Fibroblast of lung (primary cell): ENCODE data around the gene KSR2. TPM values are rescaled to one million over a fixed set of nuclear protein-coding genes. Genes with fewer than 3 reads are reported as not detected.

Experiments
- DNase-seq, 2 donors: peaks; one replicate each; pipeline versions ENCODE4 v3.0.0 to v3.0.0-alpha.2; 2010; ENCODE audit warnings: low read depth in 2 of 2
- H2AFZ ChIP-seq: 2 replicates; pipeline ENCODE4 v1.5.1; 2012; ENCODE audit warnings: low read length, control low read depth, inconsistent platforms
- H3K27ac ChIP-seq: 2 replicates; pipeline ENCODE4 v1.5.1; 2011; ENCODE audit warnings: low read length, control low read depth; ENCODE audit not compliant: insufficient read depth
- H3K27me3 ChIP-seq: 2 replicates; pipeline ENCODE4 v1.5.1; 2011; ENCODE audit warnings: mild to moderate bottlenecking, low read length; ENCODE audit not compliant: control insufficient read depth, insufficient read depth
- H3K36me3 ChIP-seq: 2 replicates; pipeline ENCODE4 v1.5.1; 2011; ENCODE audit warnings: low read length; ENCODE audit not compliant: control insufficient read depth, insufficient read depth
- H3K4me1 ChIP-seq: 2 replicates; pipeline ENCODE4 v1.5.1; 2011; ENCODE audit warnings: low read length; ENCODE audit not compliant: control insufficient read depth, insufficient read depth; ENCODE audit errors: extremely low read depth
- H3K4me2 ChIP-seq: 2 replicates; pipeline ENCODE4 v1.5.1; 2011; ENCODE audit warnings: low read length, control low read depth; ENCODE audit not compliant: insufficient read depth; ENCODE audit errors: extremely low read depth
- H3K4me3 ChIP-seq, 4 experiments: fragments of 200-600 bp in 1 of 4; sonication (generic) in 1 of 4; replicated peaks in 1 of 4; 2 replicates each; pipeline ENCODE4 v1.5.1; 2011 to 2016; ENCODE audit warnings: low read length in 4 of 4, low read depth in 3 of 4, mild to moderate bottlenecking in 3 of 4, control low read depth in 2 of 4, inconsistent platforms in 1 of 4, mixed read lengths in 1 of 4; ENCODE audit not compliant: insufficient read depth in 1 of 4; ENCODE audit errors: control extremely low read depth in 1 of 4
- H3K79me2 ChIP-seq: 2 replicates; pipeline ENCODE4 v1.5.1; 2012; ENCODE audit warnings: mild to moderate bottlenecking, low read length, inconsistent platforms; ENCODE audit not compliant: control insufficient read depth, insufficient read depth
- H3K9ac ChIP-seq: 2 replicates; pipeline ENCODE4 v1.5.1; 2011; ENCODE audit warnings: mild to moderate bottlenecking, low read length, control low read depth; ENCODE audit not compliant: insufficient read depth
- H3K9me3 ChIP-seq: 2 replicates; pipeline ENCODE4 v1.5.1; 2012; ENCODE audit warnings: low read depth, low read length; ENCODE audit not compliant: control insufficient read depth, insufficient read depth
- H4K20me1 ChIP-seq: 2 replicates; pipeline ENCODE4 v1.5.1; 2011; ENCODE audit warnings: low read length; ENCODE audit not compliant: control insufficient read depth, insufficient read depth; ENCODE audit errors: extremely low read depth
- EZH2 ChIP-seq: IDR thresholded peaks from 2 replicates; pipeline ENCODE4 v1.5.1; 2012; ENCODE audit warnings: low read length, control low read depth, mild to moderate bottlenecking; ENCODE audit errors: missing control alignments
- polyA plus RNA-seq, 2 donors: library from polyadenylated mRNA; depleted of rRNA in 1 of 2; stranded (reverse) in 1 of 2; unstranded in 1 of 2; fragments of >200 nt; gene quantifications; 2 replicates each; pipeline ENCODE4 v1.2.1, GENCODE V29; 2011 to 2012; ENCODE audit warnings: missing spikeins in 1 of 2
- total RNA-seq: library from RNA; depleted of rRNA; stranded (reverse); fragments of >200 nt; gene quantifications from 2 replicates; pipeline ENCODE4 v1.2.1, GENCODE V29; 2014
- TF ChIP-seq, protein P1 (sequence below), 2 donors: IDR thresholded peaks in 1 of 2; conservative IDR thresholded peaks in 1 of 2; 1 replicate in 1 of 2; 2 replicates in 1 of 2; pipeline ENCODE4 v1.5.1; 2011 to 2012; ENCODE audit warnings: low read length in 2 of 2, control low read depth in 1 of 2, inconsistent platforms in 1 of 2, low read depth in 1 of 2, mild to moderate bottlenecking in 1 of 2

KSR2 gene
- total and polyA plus RNA-seq, 2 donors (not counting 1 experiment from before 2014, with no cell fraction given), result not detected

GRCh38 chr12:117453961-117454360 is 514.8 kb downstream of the KSR2 start:
- DNase-seq, result no peak
- TF ChIP-seq, protein P1, sequence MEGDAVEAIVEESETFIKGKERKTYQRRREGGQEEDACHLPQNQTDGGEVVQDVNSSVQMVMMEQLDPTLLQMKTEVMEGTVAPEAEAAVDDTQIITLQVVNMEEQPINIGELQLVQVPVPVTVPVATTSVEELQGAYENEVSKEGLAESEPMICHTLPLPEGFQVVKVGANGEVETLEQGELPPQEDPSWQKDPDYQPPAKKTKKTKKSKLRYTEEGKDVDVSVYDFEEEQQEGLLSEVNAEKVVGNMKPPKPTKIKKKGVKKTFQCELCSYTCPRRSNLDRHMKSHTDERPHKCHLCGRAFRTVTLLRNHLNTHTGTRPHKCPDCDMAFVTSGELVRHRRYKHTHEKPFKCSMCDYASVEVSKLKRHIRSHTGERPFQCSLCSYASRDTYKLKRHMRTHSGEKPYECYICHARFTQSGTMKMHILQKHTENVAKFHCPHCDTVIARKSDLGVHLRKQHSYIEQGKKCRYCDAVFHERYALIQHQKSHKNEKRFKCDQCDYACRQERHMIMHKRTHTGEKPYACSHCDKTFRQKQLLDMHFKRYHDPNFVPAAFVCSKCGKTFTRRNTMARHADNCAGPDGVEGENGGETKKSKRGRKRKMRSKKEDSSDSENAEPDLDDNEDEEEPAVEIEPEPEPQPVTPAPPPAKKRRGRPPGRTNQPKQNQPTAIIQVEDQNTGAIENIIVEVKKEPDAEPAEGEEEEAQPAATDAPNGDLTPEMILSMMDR (conservative IDR thresholded peaks at IDR 0.05 in 1 of 2, IDR thresholded peaks at IDR 0.05 in 1 of 2; ENCODE audit: low read depth in 1 of 2, low read length in 2 of 2), result no peak
- no peak for TF ChIP-seq EZH2
- Histone ChIP-seq H3K4me2 (no peak overlapping the region), H2AFZ (no peak overlapping the region), H3K4me3 (no peak overlapping the region), H3K9ac (no peak overlapping the region), H4K20me1 (no peaks in the 10 kb centered on the region), H3K79me2 (no peaks in the 10 kb centered on the region), H3K36me3 (no peaks in the 10 kb centered on the region), H3K27ac (no peak overlapping the region), H3K27me3 (no peaks in the 10 kb centered on the region), H3K4me1 (no peaks in the 10 kb centered on the region), H3K9me3 (no peaks in the 10 kb centered on the region)

GRCh38 chr12:117452112-117452511 is 516.7 kb downstream of the KSR2 start:
- Histone ChIP-seq H3K27me3 (no peaks in the 10 kb centered on the region), H3K9me3 (no peaks in the 10 kb centered on the region)
- TF ChIP-seq, protein P1 (conservative IDR thresholded peaks at IDR 0.05 in 1 of 2, IDR thresholded peaks at IDR 0.05 in 1 of 2; ENCODE audit: low read depth in 1 of 2, low read length in 2 of 2), result no peak
- no peak for TF ChIP-seq EZH2

GRCh38 chr12:117450209-117450608 is 518.6 kb downstream of the KSR2 start:
- Histone ChIP-seq H3K9ac (no peak overlapping the region), H3K4me3 (no peak overlapping the region), H4K20me1 (no peaks in the 10 kb centered on the region), H3K27ac (no peak overlapping the region), H3K36me3 (no peaks in the 10 kb centered on the region), H3K27me3 (no peaks in the 10 kb centered on the region), H3K9me3 (no peaks in the 10 kb centered on the region), H3K4me2 (no peak overlapping the region), H3K4me1 (no peaks in the 10 kb centered on the region), H3K79me2 (no peaks in the 10 kb centered on the region), H2AFZ (no peak overlapping the region)
- TF ChIP-seq, protein P1 (conservative IDR thresholded peaks at IDR 0.05 in 1 of 2, IDR thresholded peaks at IDR 0.05 in 1 of 2; ENCODE audit: low read depth in 1 of 2, low read length in 2 of 2), result no peak
- no peak for TF ChIP-seq EZH2
- DNase-seq, result no peak

More at GRCh38 chr12:117452112-117452511, 516.7 kb downstream of the KSR2 start:
- Histone ChIP-seq H4K20me1 (no peaks in the 10 kb centered on the region), H3K4me2 (no peak overlapping the region), H2AFZ (no peak overlapping the region), H3K79me2 (no peaks in the 10 kb centered on the region), H3K9ac (no peak overlapping the region), H3K27ac (no peak overlapping the region), H3K4me3 (no peak overlapping the region), H3K4me1 (no peaks in the 10 kb centered on the region), H3K36me3 (no peaks in the 10 kb centered on the region)
- DNase-seq, result no peak
